Astrocyte (in vitro differentiated cells and primary cell): ENCODE results near the gene ABLIM2.

ENCODE experiments used
- EZH2 ChIP-seq: IDR thresholded peaks from 2 replicates; pipeline ENCODE4 v1.6.1; 2012; ENCODE audit warnings: mild to moderate bottlenecking, low read length, inconsistent platforms; ENCODE audit not compliant: insufficient read depth
- TF ChIP-seq, protein P1 (sequence below): IDR thresholded peaks from 2 replicates; pipeline ENCODE4 v1.5.1; 2011; ENCODE audit warnings: low read depth, mild to moderate bottlenecking, inconsistent platforms, low read length, moderate library complexity; ENCODE audit not compliant: insufficient read depth

GRCh38 chr4:8179771-8180170 is 21.2 kb upstream of the ABLIM2 start:
- TF ChIP-seq, protein P1, sequence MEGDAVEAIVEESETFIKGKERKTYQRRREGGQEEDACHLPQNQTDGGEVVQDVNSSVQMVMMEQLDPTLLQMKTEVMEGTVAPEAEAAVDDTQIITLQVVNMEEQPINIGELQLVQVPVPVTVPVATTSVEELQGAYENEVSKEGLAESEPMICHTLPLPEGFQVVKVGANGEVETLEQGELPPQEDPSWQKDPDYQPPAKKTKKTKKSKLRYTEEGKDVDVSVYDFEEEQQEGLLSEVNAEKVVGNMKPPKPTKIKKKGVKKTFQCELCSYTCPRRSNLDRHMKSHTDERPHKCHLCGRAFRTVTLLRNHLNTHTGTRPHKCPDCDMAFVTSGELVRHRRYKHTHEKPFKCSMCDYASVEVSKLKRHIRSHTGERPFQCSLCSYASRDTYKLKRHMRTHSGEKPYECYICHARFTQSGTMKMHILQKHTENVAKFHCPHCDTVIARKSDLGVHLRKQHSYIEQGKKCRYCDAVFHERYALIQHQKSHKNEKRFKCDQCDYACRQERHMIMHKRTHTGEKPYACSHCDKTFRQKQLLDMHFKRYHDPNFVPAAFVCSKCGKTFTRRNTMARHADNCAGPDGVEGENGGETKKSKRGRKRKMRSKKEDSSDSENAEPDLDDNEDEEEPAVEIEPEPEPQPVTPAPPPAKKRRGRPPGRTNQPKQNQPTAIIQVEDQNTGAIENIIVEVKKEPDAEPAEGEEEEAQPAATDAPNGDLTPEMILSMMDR: no peak
- TF ChIP-seq EZH2: no peak
